ENCODE results near the gene IGF2.

DNA sequence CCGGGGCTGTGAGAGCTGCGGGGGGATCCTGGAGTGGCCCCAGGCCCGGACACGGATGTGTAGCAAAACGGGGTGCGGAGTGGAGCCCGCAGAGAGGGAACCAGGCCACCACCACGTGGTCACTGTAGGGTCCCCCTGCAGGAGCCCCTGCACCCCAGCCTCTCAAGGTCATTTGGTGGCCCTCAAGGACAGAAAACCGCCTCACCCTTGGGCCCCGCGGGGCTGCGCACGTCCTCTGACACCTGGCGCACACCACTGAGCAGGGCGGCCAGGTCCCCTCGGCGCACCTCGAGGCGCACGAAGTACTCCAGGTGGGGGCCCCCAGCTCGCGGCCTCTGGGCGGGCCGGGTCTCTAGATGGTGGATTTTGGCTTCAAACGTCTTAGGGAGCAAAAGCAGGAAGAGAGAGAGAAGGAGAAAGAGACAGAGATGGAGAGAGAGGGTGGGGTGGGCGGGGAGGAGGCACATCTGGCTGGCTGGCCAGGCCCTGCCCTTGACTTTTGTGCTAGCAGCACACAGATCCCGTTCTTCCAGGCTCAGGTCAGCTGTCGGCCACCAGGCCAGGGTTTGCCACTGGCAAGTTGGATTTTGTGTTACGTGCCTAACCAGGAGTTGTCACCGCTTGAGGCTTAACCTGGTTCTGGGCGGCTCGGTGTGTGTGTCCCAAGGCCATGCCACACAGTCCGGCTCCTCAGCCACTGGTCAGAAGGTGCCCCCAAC lies 29.3 kb upstream of the IGF2 start:
- TF ChIP-seq TAF1 (IDR thresholded peaks at IDR 0.05; ENCODE audit: borderline replicate concordance, low read depth, low read length) (no peak), POLR2AphosphoS5 (IDR thresholded peaks at IDR 0.05; ENCODE audit: low read depth, low read length) (no peak), POLR2A (IDR thresholded peaks at IDR 0.05; ENCODE audit: low read depth, low read length) (no peak)

Data from GM12892 (cell line).